ENCODE results near the gene E2F8. TPM values are rescaled to one million over a fixed set of nuclear protein-coding genes. Genes with fewer than 3 reads are reported as not detected.

E2F8 gene
- total and polyA plus RNA-seq, 2 donors (not counting 1 experiment from before 2014, with no cell fraction given), result 0.22 to 0.24 TPM

- CTCF ChIA-PET, result interaction anchor here (1.1 kb wide), 1 partner anchor 24 kb away, joined by 3 read pairs; no protein-coding TSS in a partner anchor
Measured at GRCh38 chr11:19234231-19234817, 6.4 kb downstream of the E2F8 start.

More at GRCh38 chr11:19234231-19234817, 6.4 kb downstream of the E2F8 start:
- Mint-ChIP-seq H3K4me1 (peaks cover 1% of the 10 kb centered on the region), H3K9me3 (ENCODE audit: insufficient read depth) (no peaks in the 10 kb centered on the region), H3K27me3 (peaks cover 8% of the 10 kb centered on the region), H3K27ac (no peak overlapping the region), H3K4me3 (no peak overlapping the region)
- H3K9me3 ChIP-seq (ENCODE audit: control extremely low read depth in 1 of 3, control insufficient read depth in 2 of 3, insufficient read depth in 1 of 3, low read length in 2 of 3), result no peaks in the 10 kb centered on the region
- WGBS (ENCODE audit: insufficient coverage), result no CpG with 5 or more reads among the region's 5 CpGs
- peaks cover 0 to 8% (median 4%) of the 10 kb centered on the region in 4 experiments for H3K27me3 ChIP-seq (replicated peaks in 1 of 4; ENCODE audit: control extremely low read depth in 1 of 4, control insufficient read depth in 3 of 4, insufficient read depth in 4 of 4, low read length in 3 of 4)
- no peak overlapping the region for H3K4me3 ChIP-seq (ENCODE audit: control extremely low read depth in 1 of 5, extremely low read depth in 1 of 5, insufficient read depth in 1 of 5, low read depth in 2 of 5, low read length in 4 of 5)
- no peaks in the 10 kb centered on the region for H4K20me1 ChIP-seq (ENCODE audit: control insufficient read depth, insufficient read depth, low read length, poor library complexity, severe bottlenecking)
- H3K79me2 ChIP-seq (ENCODE audit: control insufficient read depth, insufficient read depth, low read length), result no peaks in the 10 kb centered on the region
- TF ChIP-seq EZH2 (IDR thresholded peaks at IDR 0.05; ENCODE audit: borderline replicate concordance, insufficient read depth, low read depth, low read length, poor library complexity, severe bottlenecking), result no peak
- no peak for TF ChIP-seq CTCF (IDR thresholded peaks at IDR 0.05)
- no peaks in the 10 kb centered on the region for H3K4me1 ChIP-seq (ENCODE audit: control insufficient read depth in 2 of 2, insufficient read depth in 2 of 2, low read length in 2 of 2)
- intact Hi-C loops (cut with micrococcal nuclease), result no loop called here
- ATAC-seq (ENCODE audit: low read depth) (no peak), DNase-seq (no peak)
- no peak overlapping the region for H3K4me2 ChIP-seq (replicated peaks; ENCODE audit: low read depth, low read length, poor library complexity, severe bottlenecking)
- no peak overlapping the region for H3K9ac ChIP-seq (ENCODE audit: low read length)
- POLR2A ChIA-PET, result no interaction called here
- H3K36me3 ChIP-seq (replicated peaks in 1 of 2; ENCODE audit: control extremely low read depth in 1 of 2, control insufficient read depth in 1 of 2, extremely low read depth in 1 of 2, insufficient read depth in 2 of 2, low read length in 1 of 2), result no peaks in the 10 kb centered on the region
- H2AFZ ChIP-seq (ENCODE audit: insufficient read depth, low read depth, low read length, poor library complexity, severe bottlenecking), result no peak overlapping the region
- no peak overlapping the region for H3K27ac ChIP-seq (ENCODE audit: low read length in 2 of 2)

Data from B cell (primary cell).